Nucleus accumbens (tissue), 56 donors: Measurements from ENCODE around the gene KRT78.

Source experiments
- DNase-seq, 56 donors: peaks; one replicate each; lab custom pipeline; 2025; lab: John Stamatoyannopoulos, UW

Gene KRT78

GRCh38 chr12:52844386-52844785 is 4.4 kb downstream of the KRT78 start:
- DNase-seq = no peak

GRCh38 chr12:52839436-52840105 is 9.2 kb downstream of the KRT78 start:
- no peak for DNase-seq

- no peak for DNase-seq
Measured at GRCh38 chr12:52838609-52839435, 10.0 kb downstream of the KRT78 start.

- DNase-seq = no peak
Measured at GRCh38 chr12:52837781-52838608, 10.8 kb downstream of the KRT78 start.

- no peak for DNase-seq
Measured at GRCh38 chr12:52837413-52837741, 11.4 kb downstream of the KRT78 start.

DNA sequence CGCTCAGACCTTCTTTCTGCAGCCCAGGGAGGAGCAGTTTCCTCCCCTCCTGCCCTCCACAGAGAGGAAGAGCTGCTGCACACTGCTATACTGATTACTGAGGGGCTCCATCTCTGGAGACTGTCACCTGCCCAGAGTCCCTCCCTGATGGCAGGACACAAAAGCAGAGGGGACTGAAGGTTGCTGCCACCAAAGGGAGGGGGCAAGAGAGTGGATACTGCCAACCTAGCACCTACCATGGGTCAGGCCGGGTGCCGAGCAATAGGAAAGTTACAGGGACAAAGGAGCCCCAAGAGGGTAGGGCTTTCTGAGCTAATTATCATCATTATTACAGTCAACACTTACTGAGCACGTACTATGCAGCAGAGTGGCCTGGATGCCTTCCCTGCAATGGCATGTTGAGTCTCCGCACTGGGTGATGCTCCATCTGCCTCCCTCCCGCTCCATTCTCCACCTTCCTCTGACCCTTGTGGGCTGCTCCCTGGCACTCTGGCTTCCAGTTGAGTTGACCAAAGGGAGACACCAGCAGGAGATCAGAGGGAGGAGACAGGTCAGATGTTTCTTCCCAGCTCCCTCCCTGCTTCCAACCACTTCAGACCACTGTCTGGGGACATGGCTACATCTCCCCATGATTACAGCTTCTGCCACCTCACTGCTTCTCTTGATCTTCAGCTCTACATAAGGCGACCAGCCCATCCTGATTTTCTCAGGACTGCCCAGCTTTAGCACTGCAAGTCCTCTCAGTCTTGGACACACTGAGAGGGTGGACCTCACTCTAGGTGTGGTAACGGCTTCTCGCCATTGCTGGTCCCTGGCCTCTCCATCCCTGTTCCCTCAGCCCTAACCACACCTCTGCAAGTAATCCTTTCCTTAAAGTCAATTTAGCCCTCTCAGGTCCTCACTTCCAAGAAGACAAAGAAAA is 12.0 kb downstream of the KRT78 start:
- no peak for DNase-seq

- no peak for DNase-seq
Measured at GRCh38 chr12:52836042-52836466, 12.7 kb downstream of the KRT78 start.

DNA sequence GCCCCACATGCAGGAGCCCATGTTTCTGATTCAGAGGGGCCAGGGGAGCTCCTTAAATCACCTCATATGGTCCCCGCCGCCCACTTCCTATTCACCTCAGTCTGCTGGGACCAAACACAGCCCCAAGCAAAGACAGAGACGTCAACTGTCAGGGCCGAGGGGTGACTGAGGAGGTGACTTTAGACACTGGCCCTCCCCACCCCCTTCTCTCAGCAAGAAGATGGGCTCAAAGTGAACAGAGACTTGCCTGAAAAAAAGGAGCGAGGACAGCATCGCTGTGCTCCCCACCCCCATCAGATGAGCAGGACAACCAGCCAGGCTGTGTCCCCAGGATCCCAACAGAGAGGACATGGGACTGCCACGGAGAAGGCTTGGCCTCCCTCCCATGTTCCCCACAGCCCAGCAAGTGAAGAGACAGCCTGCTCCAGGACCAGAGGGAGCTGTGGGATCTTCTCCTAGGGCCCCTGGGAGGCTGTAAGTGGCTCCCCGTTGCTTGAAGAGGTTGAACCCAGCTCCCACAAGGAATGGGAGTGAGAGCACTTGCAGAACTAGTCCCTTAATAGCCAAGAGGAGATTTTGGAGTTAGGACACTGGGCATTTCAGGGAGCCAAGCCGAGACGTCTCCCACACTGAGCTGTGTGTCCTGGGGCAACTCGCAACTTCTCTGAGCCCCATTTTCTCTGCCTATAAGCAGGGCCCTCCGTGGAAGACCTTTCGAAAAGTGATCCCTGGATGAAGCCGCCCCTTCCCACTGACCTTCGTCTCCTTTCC is 13.3 kb downstream of the KRT78 start:
- no peak for DNase-seq

GRCh38 chr12:52834727-52835001 is 14.1 kb downstream of the KRT78 start:
- no peak for DNase-seq

GRCh38 chr12:52833922-52834726 is 14.7 kb downstream of the KRT78 start, which contains the start of gene KRT79:
KRT79 (minus strand) TSS chr12:52834311; CDS start chr12:52834260, 51 bp downstream.
- no peak for DNase-seq

DNA sequence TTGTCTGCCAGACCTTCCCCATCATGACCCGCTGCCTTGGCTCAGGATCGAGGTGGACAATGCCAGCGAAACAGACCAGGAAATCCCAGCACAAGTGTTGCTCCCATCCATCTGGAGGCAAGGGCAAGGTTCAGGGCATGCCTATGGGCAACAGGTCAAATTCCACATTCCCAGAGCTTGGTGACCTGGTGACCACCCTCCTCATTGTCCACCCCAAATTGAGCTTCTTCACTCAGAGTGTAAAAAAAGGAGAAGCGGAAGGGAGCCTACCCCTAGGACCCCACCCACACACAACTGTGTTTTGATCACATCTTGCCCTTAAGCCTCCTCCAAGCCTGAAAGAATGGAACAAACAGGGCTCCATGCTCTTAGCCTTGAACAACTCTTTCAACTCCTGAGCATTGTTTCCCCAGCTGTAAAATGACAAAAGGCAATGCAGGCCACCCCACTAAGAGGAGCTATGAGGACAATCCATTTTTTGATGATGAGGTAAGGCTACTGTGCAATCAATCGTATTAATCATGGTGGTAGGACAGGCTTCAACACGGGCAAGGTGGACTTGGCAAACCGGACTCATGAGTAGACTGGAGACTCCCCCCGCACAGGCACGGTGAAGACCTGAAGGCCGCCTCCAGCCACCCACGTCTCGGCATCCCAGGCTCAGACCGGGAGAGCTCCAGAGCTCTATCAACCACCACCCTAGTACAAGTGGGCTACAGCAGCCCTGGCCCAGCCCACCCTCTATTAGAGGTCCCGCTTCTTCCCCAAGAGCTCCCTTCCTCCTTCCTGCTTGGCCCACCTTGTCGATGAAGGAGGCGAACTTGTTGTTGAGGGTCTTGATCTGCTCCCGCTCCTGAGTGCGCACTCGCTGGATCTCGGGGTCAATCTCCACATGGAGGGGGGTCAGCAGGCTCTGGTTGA is 15.5 kb downstream of the KRT78 start:
- DNase-seq = no peak

DNA sequence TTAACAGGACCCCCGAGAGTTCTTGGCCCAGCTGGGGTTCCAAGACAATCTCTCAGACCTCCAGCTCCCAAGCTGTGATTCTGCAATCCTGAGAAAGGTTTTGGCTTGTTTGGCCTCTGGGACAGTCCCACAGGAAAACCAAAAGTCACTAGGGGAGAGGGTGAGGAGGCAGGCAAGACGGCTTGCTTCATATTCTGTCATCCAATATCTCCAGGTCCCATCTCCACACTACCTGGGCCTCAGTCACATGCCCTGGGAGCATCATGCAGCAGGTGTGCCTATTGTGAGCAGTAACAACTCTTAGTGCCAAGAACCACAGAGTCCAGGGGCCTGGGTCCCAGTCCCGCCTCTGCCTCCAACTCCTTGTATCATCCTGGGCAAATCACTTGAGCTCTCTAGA is 16.3 kb downstream of the KRT78 start:
- DNase-seq = no peak

DNA sequence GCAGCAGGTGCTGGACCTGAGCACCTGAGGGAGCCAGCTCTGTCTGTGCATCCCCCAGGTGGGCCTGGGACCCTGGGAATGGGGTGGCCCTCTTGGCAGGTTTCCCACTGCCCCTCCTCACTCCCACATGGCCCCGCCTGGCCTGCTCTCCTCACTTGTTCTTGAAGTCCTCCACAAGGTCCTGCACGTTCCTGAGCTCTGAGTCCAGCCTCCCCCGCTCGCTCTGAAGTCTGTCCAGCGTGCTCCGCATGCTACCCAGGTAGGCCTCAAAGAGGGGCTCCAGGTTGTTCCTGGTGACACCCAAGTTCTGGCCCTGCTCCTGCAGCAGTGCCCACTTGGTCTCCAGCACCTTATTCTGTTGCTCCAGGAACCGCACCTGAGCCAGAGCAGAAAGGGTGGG is 17.5 kb downstream of the KRT78 start:
- no peak for DNase-seq

GRCh38 chr12:52829986-52830770 is 18.6 kb downstream of the KRT78 start:
- DNase-seq = no peak

DNA sequence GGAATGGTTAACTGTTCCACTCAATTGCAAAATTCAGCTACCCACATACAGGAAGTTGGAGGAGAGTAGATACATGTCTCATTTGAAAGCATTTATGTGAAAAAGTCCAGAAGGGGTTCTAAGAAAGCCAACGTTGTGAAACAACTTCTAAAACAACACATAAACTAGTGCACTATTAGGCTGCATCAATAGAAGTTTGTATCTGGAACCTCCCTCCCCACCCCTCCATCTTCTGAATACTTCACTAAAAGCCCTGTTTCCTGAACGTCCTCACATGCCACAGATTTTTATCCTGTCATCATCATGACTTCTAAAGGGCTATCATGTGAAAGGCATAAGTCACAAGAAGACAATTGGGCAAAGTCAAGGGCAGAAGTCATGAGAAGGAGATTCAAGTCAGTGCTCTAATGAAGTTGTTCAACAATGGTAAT is 20.2 kb downstream of the KRT78 start:
- no peak for DNase-seq

DNA sequence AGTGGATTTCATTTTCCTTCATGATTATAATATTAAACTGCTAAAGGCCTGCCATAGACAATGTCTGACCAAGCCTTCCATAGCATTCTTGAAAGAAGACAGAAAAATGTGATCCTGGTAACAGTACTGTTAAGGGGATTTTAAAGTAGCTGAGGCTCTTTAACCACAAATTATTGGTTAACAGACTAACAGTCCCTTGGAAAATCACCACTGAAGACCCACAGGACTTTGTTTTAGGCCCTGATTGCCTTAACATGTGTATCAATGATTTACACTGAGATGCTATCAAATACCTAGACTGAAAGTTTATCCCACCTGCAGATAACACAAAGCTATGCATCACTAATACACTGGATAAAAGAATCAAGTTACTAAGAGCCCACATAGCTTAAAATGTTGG is 20.6 kb downstream of the KRT78 start:
- no peak for DNase-seq
